ENCODE measurements around the gene EIF1AY. TPM values are rescaled to one million over a fixed set of nuclear protein-coding genes. Genes with fewer than 3 reads are reported as not detected.
A peak's percentile ranks its signal among the peaks of the same experiment; 100 is the strongest.

EIF1AY gene
- total and polyA plus RNA-seq, 2 of the 13 experiments (the other 11 are each of a cell fraction or from before 2014, with no cell fraction given): 20.9 to 53.2 TPM

DNA sequence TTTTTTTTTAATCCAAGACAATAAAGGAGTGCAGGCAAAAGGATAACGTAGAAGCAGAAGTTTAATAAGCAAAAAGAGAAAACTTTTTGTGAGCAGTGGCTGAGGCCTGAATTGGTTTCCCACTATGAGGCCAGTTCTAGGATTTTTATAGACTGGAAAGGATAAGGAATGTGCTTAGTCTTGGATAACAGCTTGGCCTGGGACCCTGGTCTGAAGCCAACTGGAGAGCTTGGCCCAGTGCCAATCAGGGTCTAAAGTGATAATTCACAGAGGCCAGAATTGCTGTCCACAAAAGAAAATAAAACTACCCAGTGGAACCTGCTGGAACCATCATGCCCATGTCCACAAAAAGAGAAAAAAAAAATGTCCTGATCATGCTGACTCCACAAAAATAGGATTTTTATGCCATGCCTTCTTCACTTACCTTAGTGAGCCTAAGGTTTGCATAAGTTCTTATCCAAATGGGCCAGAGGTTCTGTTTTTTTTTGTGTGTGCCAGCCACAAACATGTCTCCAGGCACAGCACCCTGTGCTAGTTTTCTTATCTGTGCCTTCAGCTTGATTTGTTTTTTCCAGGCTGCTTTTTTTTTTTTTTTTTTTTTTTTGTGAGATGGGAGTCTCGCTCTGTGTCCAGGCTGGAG is 15.6 kb upstream of the EIF1AY start:
- FAIRE-seq (no peak), DNase-seq (ENCODE audit: low spot score) (no peak), ATAC-seq (no peak)
- TF ChIP-seq MAFK (conservative IDR thresholded peaks at IDR 0.05 in 1 of 2, IDR thresholded peaks at IDR 0.05 in 1 of 2; ENCODE audit: low read length in 2 of 2) (peak; percentile 51 to 58), PHF5A (CRISPR knock-in tag; IDR thresholded peaks at IDR 0.05; ENCODE audit: low read depth, unreplicated experiment) (no peak), MAFF (IDR thresholded peaks at IDR 0.05; ENCODE audit: low read depth, low read length) (peak; percentile 37; the same call in 1 of the 2 replicates), ZNF296 (CRISPR knock-in tag; conservative IDR thresholded peaks at IDR 0.05) (no peak), SAP130 (CRISPR knock-in tag; IDR thresholded peaks at IDR 0.05; ENCODE audit: low read depth) (no peak)
- no peak overlapping the region for H3K4me2 ChIP-seq (ENCODE audit: low read depth, low read length)
- no peaks in the 10 kb centered on the region for H4K20me1 ChIP-seq (ENCODE audit: insufficient read depth, low read length)
- no peaks in the 10 kb centered on the region for H3K9me3 ChIP-seq (ENCODE audit: low read length)
- H3K9ac ChIP-seq (ENCODE audit: insufficient read depth, low read depth, low read length): no peak overlapping the region
- H3K4me1 ChIP-seq (ENCODE audit: insufficient read depth, low read length): no peaks in the 10 kb centered on the region
- H3K36me3 ChIP-seq (replicated peaks in 1 of 2; ENCODE audit: control insufficient read depth in 1 of 2, insufficient read depth in 2 of 2, low read length in 2 of 2): no peaks in the 10 kb centered on the region
- in situ Hi-C loops (cut with HindIII; ENCODE audit: extremely low pct_ligation_motif_present, low pct_unique_long_range_greater_than_20kb): no loop called here
- no peaks in the 10 kb centered on the region for H3K27me3 ChIP-seq (ENCODE audit: control insufficient read depth in 1 of 2, insufficient read depth in 2 of 2, low read length in 2 of 2)
- no peak overlapping the region for H3K27ac ChIP-seq (ENCODE audit: extremely low read length, insufficient read depth, low read length)
- WGBS (ENCODE audit: low lambda C conversion rate): 91% methylated on average over 2 of the region's 2 CpGs
- ChIA-PET CTCF (ENCODE audit: low intra/inter-chr PET ratio, low total read pairs) (no interaction called here), POLR2A (no interaction called here)
- H3K4me3 ChIP-seq (replicated peaks in 1 of 3; ENCODE audit: insufficient read depth in 1 of 3, low read depth in 2 of 3, low read length in 3 of 3): no peak overlapping the region
- no TSS peak for BruUV-seq (replicated peaks)
- H3K79me2 ChIP-seq (ENCODE audit: insufficient read depth, low read length): no peaks in the 10 kb centered on the region
- intact Hi-C loops (cut with micrococcal nuclease; ENCODE audit: unreplicated experiment): loop anchor here (2.0 kb wide), 1 partner anchor 181 kb away; no protein-coding TSS in a partner anchor
- no peak overlapping the region for H2AFZ ChIP-seq (ENCODE audit: low read length)

DNA sequence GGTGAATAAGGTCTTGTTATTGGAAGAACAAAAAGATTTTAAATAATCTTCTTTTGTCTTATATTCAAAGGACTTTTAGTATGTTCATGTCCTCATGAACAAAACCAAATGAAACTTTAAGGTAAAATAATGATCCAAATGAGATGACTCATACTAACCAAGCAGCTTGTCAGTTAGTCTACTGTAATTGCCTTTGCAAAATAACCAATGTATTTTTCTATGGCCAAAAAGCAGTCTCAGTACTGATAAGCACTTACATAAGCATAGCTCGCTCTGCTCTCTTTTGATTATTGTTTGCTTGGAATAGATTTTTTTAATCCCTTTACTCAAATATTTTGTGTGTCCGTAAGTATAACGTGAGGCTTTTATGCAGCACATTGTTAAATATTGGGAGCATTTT is 4.3 kb upstream of the EIF1AY start:
- Histone ChIP-seq H3K36me3 (replicated peaks in 1 of 2; ENCODE audit: control insufficient read depth in 1 of 2, insufficient read depth in 2 of 2, low read length in 2 of 2) (no peaks in the 10 kb centered on the region), H4K20me1 (ENCODE audit: insufficient read depth, low read length) (no peaks in the 10 kb centered on the region), H3K27me3 (ENCODE audit: control insufficient read depth in 1 of 2, insufficient read depth in 2 of 2, low read length in 2 of 2) (no peaks in the 10 kb centered on the region; a peak in 1 of 5 replicates), H3K9me3 (ENCODE audit: low read length) (no peaks in the 10 kb centered on the region), H3K4me1 (ENCODE audit: insufficient read depth, low read length) (peaks cover 15% of the 10 kb centered on the region; the same call in 1 of the 2 replicates), H3K9ac (ENCODE audit: insufficient read depth, low read depth, low read length) (no peak overlapping the region), H3K4me2 (ENCODE audit: low read depth, low read length) (no peak overlapping the region), H3K4me3 (replicated peaks in 1 of 3; ENCODE audit: insufficient read depth in 1 of 3, low read depth in 2 of 3, low read length in 3 of 3) (no peak overlapping the region), H3K27ac (ENCODE audit: extremely low read length, insufficient read depth, low read length) (no peak overlapping the region), H2AFZ (ENCODE audit: low read length) (no peak overlapping the region), H3K79me2 (ENCODE audit: insufficient read depth, low read length) (peaks cover under 1% of the 10 kb centered on the region)
- CTCF ChIA-PET (ENCODE audit: low intra/inter-chr PET ratio, low total read pairs): no interaction called here
- 94% methylated on average over 3 of the region's 3 CpGs for WGBS (ENCODE audit: low lambda C conversion rate)
- ATAC-seq (no peak), DNase-seq (ENCODE audit: low spot score) (no peak), FAIRE-seq (no peak)
- intact Hi-C loops (cut with micrococcal nuclease; ENCODE audit: unreplicated experiment) (loop anchor here (10.0 kb wide), 1 partner anchor 1137 kb away; no protein-coding TSS in a partner anchor), in situ Hi-C loops (cut with HindIII; ENCODE audit: extremely low pct_ligation_motif_present, low pct_unique_long_range_greater_than_20kb) (no loop called here)
- POLR2A ChIA-PET: no interaction called here
- BruUV-seq (replicated peaks): no TSS peak
- TF ChIP-seq, protein P1, sequence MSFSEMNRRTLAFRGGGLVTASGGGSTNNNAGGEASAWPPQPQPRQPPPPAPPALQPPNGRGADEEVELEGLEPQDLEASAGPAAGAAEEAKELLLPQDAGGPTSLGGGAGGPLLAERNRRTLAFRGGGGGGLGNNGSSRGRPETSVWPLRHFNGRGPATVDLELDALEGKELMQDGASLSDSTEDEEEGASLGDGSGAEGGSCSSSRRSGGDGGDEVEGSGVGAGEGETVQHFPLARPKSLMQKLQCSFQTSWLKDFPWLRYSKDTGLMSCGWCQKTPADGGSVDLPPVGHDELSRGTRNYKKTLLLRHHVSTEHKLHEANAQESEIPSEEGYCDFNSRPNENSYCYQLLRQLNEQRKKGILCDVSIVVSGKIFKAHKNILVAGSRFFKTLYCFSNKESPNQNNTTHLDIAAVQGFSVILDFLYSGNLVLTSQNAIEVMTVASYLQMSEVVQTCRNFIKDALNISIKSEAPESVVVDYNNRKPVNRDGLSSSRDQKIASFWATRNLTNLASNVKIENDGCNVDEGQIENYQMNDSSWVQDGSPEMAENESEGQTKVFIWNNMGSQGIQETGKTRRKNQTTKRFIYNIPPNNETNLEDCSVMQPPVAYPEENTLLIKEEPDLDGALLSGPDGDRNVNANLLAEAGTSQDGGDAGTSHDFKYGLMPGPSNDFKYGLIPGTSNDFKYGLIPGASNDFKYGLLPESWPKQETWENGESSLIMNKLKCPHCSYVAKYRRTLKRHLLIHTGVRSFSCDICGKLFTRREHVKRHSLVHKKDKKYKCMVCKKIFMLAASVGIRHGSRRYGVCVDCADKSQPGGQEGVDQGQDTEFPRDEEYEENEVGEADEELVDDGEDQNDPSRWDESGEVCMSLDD (CRISPR knock-in tag; IDR thresholded peaks at IDR 0.05; ENCODE audit: borderline replicate concordance): no peak
- TF ChIP-seq STAT5B (CRISPR knock-in tag; IDR thresholded peaks at IDR 0.05) (no peak), HMG20B (CRISPR knock-in tag; conservative IDR thresholded peaks at IDR 0.05) (no peak), ZNF776 (CRISPR knock-in tag; IDR thresholded peaks at IDR 0.05) (no peak), ZNF205 (CRISPR knock-in tag; IDR thresholded peaks at IDR 0.05) (no peak), ZNF501 (CRISPR knock-in tag; IDR thresholded peaks at IDR 0.05) (no peak), HNRNPK (IDR thresholded peaks at IDR 0.05; ENCODE audit: low read depth, low read length, poor library complexity, severe bottlenecking) (no peak)

All from HepG2 (cell line).